Calu3 (cell line): Measurements from ENCODE around the gene MICALL1. TPM values are rescaled to one million over a fixed set of nuclear protein-coding genes. Genes with fewer than 3 reads are reported as not detected.
"Not testable (repeated sequence)": the region's sequence is repeated elsewhere in the genome, so short reads cannot be mapped to it uniquely, and the experiment has no call there.

Experiments
- BruUV-seq: library from RNA; stranded (reverse); fragments of 400-500 nt; replicated peaks from 2 replicates; lab custom pipeline; 2021; lab: Mats Ljungman, UMichigan
- CTCF ChIA-PET: fragments of 300-600 bp; sonication (Branson Sonifier 250); formaldehyde crosslinking; loops from one replicate; lab custom pipeline; 2022; ENCODE audit warnings: antibody characterized with exemption; lab: Charles Lee
- DNase-seq: peaks from one replicate; pipeline ENCODE4 v3.0.0; 2022
- H3K27ac Mint-ChIP-seq: one replicate; pipeline ENCODE4 v1.8.0; 2022; ENCODE audit warnings: mixed read lengths; ENCODE audit not compliant: unreplicated experiment
- H3K27me3 Mint-ChIP-seq: one replicate; pipeline ENCODE4 v1.8.0; 2022; ENCODE audit warnings: mixed read lengths; ENCODE audit not compliant: unreplicated experiment
- H3K36me3 Mint-ChIP-seq: one replicate; pipeline ENCODE4 v1.8.0; 2022; ENCODE audit warnings: mild to moderate bottlenecking, moderate library complexity, mixed read lengths; ENCODE audit not compliant: insufficient read depth, unreplicated experiment
- H3K4me1 Mint-ChIP-seq: one replicate; pipeline ENCODE4 v1.8.0; 2022; ENCODE audit warnings: mild to moderate bottlenecking, low read depth, mixed read lengths; ENCODE audit not compliant: unreplicated experiment
- H3K4me3 Mint-ChIP-seq: one replicate; pipeline ENCODE4 v1.8.0; 2022; ENCODE audit warnings: mild to moderate bottlenecking, low read depth, moderate library complexity, mixed read lengths; ENCODE audit not compliant: unreplicated experiment
- H3K9me3 Mint-ChIP-seq: one replicate; pipeline ENCODE4 v1.8.0; 2022; ENCODE audit warnings: low read depth, mixed read lengths; ENCODE audit not compliant: unreplicated experiment
- CTCF ChIP-seq: fragments of 200-600 bp; IDR thresholded peaks from one replicate; pipeline ENCODE4 v1.8.0; 2022; ENCODE audit warnings: antibody characterized with exemption; ENCODE audit not compliant: unreplicated experiment
- intact Hi-C: fragments of 100-400 bp; cut with micrococcal nuclease; formaldehyde crosslinking; loops from one replicate; pipeline ENCODE4 v1.10.0; 2022; ENCODE audit not compliant: unreplicated experiment
- total RNA-seq: library from RNA; stranded (reverse); gene quantifications from 2 replicates; pipeline ENCODE4 v1.2.3, GENCODE V29; 2022

MICALL1 gene
- total RNA-seq, 1 experiment from 2014 or later, result 69.7 TPM

DNA sequence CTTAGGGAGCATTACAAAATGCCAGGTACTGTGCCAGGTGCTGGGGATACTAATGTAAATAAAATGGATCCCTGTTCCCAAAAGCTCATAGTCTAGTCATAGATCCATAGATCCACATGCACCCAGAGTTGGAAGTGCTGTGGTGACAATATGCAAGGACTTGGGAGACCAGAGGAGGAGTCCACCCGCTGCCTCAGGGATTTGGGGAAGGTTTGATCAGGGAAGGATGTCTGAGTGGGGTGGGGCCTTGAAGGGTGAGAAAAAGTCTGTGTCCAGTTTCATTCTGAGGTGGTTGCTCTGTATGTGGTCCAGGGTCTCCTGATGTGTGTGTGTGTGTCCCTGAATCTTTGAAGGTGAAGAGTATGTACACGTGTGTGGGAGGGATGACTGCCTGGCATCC, 69.1 kb downstream of the MICALL1 start:
- no peak for TF ChIP-seq CTCF
- no TSS peak for BruUV-seq
- no peaks in the 10 kb centered on the region for H3K4me1 Mint-ChIP-seq
- DNase-seq, result no peak
- intact Hi-C loops, result no loop called here
- H3K4me3 Mint-ChIP-seq, result no peak overlapping the region
- no peaks in the 10 kb centered on the region for H3K9me3 Mint-ChIP-seq
- no peaks in the 10 kb centered on the region for H3K27me3 Mint-ChIP-seq
- CTCF ChIA-PET, result no interaction called here
- no peak overlapping the region for H3K27ac Mint-ChIP-seq
- H3K36me3 Mint-ChIP-seq, result no peaks in the 10 kb centered on the region

DNA sequence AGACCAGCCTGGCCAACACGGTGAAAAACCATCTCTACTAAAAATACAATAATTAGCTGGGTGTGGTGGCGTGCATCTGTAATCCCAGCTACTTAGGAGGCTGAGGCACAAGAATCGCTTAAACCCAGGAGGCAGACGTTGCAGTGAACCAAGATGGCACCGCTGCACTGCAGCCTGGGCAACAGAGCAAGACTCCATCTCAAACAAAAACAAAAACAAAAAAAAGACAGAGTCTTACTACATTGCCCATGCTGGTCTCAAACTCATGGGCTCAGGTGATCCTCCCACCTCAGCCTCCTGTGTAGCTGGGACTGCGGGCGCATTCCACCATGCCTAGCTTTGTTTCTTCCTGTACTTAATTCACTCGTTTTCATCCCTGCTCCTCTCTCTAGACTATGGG, 69.9 kb downstream of the MICALL1 start:
- CTCF ChIA-PET, result interaction anchor here (0.6 kb wide), 1 partner anchor 278 kb away, joined by 6 read pairs; no protein-coding TSS in a partner anchor

GRCh38 chr22:37976547-37976946, 70.5 kb downstream of the MICALL1 start:
- no peak overlapping the region for H3K27ac Mint-ChIP-seq
- DNase-seq, result no peak
- intact Hi-C loops, result no loop called here
- H3K4me1 Mint-ChIP-seq, result no peaks in the 10 kb centered on the region
- CTCF ChIA-PET, result interaction anchor here (0.9 kb wide), 1 partner anchor 80 kb away, joined by 5 read pairs; no protein-coding TSS in a partner anchor
- no peaks in the 10 kb centered on the region for H3K27me3 Mint-ChIP-seq
- no peak overlapping the region for H3K4me3 Mint-ChIP-seq
- no TSS peak for BruUV-seq
- no peaks in the 10 kb centered on the region for H3K36me3 Mint-ChIP-seq
- H3K9me3 Mint-ChIP-seq, result no peaks in the 10 kb centered on the region
- TF ChIP-seq CTCF, result no peak

More for the DNA sequence above, 69.9 kb downstream of the MICALL1 start:
- H3K9me3 Mint-ChIP-seq, intact Hi-C loops, BruUV-seq, H3K4me1 Mint-ChIP-seq, H3K27ac Mint-ChIP-seq, DNase-seq, H3K36me3 Mint-ChIP-seq, H3K27me3 Mint-ChIP-seq, H3K4me3 Mint-ChIP-seq: not testable (repeated sequence)

DNA sequence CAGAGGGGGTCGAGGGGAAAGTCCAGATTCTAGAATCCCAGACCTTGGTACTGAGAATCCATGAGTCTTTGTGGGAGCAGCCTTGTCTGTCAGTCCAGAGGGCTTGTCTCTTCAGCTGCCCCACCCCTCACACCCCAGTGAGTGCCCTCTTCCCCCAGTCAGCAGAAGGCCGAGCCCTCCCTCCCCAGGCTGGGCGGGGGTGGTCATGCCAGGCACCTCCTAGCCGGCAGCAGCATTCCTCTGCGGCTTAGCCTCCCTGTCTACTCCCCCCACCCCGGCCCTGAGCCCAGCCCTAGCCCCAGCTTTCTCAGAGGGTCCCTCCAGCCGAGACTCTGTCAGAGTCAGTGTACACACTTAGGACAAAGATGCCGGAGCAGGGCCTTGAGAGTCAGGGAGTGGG, 73.7 kb downstream of the MICALL1 start:
- no peaks in the 10 kb centered on the region for H3K36me3 Mint-ChIP-seq
- TF ChIP-seq CTCF, result no peak
- H3K27ac Mint-ChIP-seq, result no peak overlapping the region
- no TSS peak for BruUV-seq
- H3K9me3 Mint-ChIP-seq, result no peaks in the 10 kb centered on the region
- H3K4me1 Mint-ChIP-seq, result no peaks in the 10 kb centered on the region
- intact Hi-C loops, result no loop called here
- H3K4me3 Mint-ChIP-seq, result no peak overlapping the region
- CTCF ChIA-PET, result no interaction called here
- DNase-seq, result no peak
- no peaks in the 10 kb centered on the region for H3K27me3 Mint-ChIP-seq

DNA sequence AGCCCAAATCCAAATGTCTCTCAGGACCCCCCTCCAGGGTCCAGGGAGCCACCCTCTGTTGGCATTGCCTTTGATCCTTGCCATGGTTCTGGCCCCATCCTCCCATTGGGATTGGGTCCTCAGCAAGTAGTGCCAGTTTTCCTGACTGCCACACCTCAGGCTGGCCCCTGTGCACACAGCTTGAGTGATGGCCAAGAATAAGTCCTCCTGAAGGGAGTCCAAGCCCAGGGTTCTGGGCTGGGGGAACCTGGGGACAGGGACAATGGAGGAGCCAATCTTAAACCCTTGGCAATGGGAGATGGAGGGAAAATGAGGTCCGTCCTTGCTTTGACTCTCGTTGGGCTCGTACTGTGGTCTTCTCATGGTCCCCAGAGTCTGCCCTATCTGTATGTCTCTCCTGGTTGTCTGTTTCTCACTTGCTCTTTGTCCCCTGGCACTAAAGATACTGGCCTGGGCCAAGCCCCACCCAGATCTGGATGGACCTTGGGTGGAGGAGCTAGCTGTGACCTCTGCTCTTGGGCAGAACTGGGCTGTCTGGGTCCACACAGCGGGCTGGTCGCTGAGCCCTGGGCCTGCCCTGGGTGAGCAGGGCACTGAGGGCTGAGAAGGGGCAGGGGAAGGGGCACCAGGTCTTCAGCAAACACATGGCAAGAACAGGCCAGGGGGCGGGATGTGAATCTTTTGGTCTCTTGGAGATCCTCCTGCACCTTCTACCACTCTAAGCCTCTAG, 75.3 kb downstream of the MICALL1 start:
- CTCF ChIA-PET, result no interaction called here
- intact Hi-C loops, result no loop called here
- Mint-ChIP-seq H3K36me3 (no peaks in the 10 kb centered on the region), H3K9me3 (no peaks in the 10 kb centered on the region), H3K4me3 (no peak overlapping the region), H3K27me3 (no peaks in the 10 kb centered on the region), H3K27ac (no peak overlapping the region), H3K4me1 (no peaks in the 10 kb centered on the region)
- no TSS peak for BruUV-seq
- no peak for TF ChIP-seq CTCF
- DNase-seq, result no peak
